G401.6 (cell line): Measurements from ENCODE around the gene SRSF4.
A peak's percentile ranks its signal among the peaks of the same experiment; 100 is the strongest.
"Not testable (repeated sequence)": the region's sequence is repeated elsewhere in the genome, so short reads cannot be mapped to it uniquely, and the experiment has no call there.

Source experiments
- FAIRE-seq: peaks from 2 replicates; lab custom pipeline; 2012; peaks lifted over from hg19 to GRCh38; lab: Jason Lieb, UNC

Gene SRSF4

GRCh38 chr1:29181413-29182225 is at the start of gene SRSF4:
Gene SRSF4, minus strand, starts transcription at chr1:29181900. Its CDS starts 148 bp downstream, at chr1:29181752.
- FAIRE-seq: peak; percentile 95

DNA sequence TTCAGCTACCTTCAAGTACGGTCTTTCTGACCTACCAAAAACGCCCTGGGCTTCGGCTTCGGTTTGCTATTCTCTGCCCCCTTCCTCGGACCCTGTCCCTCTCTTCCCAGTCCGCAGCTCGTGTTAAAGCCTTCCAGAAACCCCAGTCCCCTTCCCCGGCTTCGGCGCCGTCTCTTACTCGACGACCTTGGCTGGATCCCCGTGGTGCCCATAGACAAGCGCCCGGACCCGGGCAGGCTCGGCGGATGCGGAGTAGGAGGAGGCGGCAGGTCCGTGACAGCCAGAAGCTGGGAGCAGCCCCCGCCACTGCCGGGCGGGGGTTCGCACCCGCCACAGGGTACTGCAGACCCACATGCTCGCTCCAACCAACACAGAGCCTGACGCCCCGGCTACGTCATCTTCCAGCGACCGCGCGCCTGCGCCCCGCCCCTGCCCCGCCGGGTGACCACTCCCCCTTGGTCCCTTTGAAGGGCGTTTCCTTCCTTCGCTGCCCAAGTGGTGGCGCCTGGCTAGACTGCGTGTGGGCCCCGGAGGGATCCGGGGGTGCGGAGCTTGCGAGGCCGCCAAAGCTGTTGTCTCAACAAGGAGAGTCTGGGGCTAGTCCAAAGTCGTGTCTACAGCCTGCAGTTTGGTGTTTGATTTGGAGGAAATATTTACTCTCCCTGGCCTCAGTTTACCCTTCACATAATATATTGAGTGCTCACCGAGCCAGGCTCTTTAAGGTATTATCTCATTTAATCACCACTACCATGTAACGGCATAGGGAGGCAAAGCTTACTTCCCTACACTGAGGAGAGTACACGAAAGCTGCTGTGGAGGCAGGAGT is 49.1 kb upstream of the SRSF4 start, which contains the start of gene MECR:
Gene MECR (minus strand): TSS at position 382 of the 826 bp plus-strand sequence. CDS start 28 bp downstream, at position 354.
- FAIRE-seq: peak; percentile 87

DNA sequence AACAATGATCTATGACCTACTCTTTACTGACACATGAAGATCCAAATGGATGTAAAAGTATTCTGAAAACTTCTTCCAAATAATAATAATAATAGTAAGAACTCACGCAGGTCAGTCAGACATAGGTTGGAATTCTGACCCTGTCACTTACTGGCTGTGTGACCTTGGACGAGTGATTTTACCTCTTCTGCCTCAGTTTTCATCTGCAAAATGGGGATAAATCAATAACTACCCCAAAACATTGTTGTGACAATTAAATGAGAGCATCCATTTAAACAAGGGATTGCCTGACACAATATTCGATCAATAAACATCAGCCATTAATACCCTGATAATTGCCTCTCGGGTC is 48.5 kb upstream of the SRSF4 start:
- no peak for FAIRE-seq

GRCh38 chr1:29227511-29227910 is 45.8 kb upstream of the SRSF4 start:
- FAIRE-seq: no peak

GRCh38 chr1:29225361-29225760 is 43.7 kb upstream of the SRSF4 start:
- no peak for FAIRE-seq

DNA sequence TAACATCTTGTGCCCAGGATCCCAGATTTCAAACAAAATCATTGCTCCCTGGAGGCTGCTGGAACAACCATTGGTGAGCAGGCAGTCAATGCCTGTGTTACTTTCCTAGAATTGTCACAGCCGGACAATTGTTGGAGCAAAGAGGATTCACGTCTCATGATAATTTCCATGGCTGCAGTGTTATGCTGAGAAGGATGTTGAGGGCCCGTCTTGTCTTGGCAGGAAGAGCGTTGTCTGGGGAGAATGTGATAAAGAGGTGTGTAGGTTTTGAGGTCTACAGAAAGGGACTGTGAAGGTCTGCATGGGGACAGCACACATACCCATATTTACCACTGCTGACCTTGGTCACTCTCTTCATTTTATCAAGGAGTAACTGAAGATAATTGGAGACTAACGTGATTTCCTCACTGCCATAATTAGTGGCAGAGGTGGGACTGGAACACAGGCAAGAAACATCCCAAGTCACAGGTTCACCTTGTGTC is 42.7 kb upstream of the SRSF4 start:
- no peak for FAIRE-seq

DNA sequence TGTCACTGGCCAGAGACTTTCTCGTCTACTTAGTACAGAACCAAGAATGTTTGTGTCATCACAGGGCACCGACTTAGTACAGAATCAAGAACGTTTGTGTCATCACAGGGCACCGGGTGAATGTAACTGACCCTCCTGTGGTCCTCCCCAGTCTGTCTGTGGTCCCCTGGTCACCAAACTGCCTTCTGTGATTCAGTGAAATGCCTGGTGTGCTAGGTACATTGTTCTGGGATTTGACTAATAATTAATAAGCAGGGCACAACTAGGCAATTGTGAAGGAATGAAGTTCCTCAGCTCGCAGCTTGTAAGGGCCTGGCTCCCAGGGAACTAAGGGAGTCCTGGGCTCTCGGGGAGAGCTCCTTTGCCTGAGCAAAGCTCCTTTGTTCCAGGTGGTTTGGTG is 41.8 kb upstream of the SRSF4 start:
- no peak for FAIRE-seq

- no peak for FAIRE-seq
These were observed 41.0 kb upstream of the SRSF4 start for GRCh38 chr1:29222686-29223085.

DNA sequence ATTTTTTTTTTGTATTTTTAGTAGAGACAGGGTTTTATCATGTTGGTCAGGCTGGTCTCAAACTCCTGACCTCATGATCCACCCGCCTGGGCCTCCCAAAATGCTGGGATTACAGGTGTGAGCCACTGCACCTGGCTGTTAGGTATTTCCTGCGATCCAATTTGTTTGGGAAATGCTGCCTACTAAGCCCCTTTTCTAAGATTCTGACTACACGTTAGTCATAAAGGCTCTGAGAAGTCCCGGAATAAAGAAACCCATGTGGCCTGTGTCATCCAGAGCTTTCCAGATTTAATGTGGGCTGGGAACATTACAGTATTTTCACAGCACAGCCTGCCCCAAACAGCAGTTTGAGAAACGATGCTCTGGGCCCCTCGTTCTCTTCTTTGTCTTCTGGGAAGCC is 40.6 kb upstream of the SRSF4 start:
- FAIRE-seq: not testable (repeated sequence)

DNA sequence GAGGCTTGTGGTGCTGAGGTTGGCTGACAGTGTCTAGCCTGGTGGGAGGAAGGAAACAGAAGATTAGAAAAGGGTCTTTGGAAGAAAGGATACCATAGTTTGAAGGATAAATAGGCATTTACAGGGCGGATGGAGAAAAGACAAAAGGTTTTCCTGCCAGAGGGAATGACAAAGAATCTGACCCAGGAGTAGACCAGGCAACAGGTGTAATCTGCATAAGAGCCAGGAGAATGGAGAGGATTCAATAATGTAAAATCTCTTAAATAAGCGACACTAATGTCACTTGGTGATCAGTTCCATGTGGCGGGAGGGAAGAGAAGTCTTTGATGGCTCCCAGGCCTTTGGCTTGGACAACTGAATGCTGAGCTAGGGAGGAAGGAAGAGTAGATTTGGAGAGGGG is 39.6 kb upstream of the SRSF4 start:
- no peak for FAIRE-seq

DNA sequence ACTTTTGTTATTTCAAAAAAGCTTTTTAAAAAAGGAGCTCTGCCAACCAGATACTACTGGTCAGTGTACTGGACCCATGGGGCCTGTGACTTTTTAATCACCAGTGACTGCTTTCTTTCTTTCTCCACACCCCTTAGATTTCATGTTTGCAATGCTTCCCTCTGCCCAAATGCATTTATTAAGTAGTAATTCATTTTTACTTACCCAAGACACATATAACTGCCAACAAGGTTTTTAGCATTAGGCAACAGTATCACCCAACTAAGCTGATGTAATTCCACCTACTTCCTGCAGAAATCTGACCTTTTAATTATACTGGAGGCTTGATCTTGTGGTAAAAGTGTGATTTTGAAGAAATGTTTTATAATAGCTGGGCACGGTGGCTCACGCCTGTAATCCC is 36.5 kb upstream of the SRSF4 start:
- no peak for FAIRE-seq

DNA sequence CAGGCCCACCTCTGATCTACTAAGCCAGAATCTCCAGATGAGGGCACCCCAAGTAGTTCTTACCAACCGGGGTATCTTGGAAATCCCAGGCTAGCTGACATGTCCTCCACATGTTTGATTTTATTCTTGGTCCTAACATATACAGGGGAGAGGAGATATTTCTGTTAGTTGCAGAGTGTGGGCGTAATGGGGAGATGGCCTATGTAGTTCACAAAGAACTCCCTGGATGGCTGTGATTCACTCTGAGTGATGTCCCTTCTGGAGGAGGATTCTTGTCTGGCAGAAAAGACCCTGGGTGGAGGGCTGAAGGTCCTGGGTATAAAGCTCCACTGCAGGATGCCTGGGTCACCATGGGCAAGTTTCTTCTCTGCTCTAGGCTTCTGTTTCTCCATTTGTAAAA is 35.9 kb upstream of the SRSF4 start:
- FAIRE-seq: no peak

DNA sequence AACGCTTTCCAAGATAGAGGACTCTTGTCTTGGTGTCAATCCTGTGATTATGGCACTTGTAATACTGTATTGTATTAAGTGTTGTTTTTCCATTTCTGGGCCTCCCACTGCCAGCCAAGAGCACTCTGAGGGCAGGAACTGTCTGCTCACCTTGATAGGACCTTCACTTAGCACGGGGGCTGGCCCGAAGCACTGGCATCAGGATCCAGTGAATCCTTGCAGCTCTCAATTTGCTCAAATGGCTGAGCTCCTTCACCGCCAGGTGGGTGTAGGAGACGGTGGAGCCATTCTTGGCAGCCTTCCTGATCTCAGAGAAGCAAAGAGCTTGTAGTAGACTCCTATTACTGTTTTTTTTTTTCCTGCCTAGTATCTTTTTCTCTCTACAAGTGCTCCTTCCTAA is 31.4 kb upstream of the SRSF4 start:
- FAIRE-seq: no peak

DNA sequence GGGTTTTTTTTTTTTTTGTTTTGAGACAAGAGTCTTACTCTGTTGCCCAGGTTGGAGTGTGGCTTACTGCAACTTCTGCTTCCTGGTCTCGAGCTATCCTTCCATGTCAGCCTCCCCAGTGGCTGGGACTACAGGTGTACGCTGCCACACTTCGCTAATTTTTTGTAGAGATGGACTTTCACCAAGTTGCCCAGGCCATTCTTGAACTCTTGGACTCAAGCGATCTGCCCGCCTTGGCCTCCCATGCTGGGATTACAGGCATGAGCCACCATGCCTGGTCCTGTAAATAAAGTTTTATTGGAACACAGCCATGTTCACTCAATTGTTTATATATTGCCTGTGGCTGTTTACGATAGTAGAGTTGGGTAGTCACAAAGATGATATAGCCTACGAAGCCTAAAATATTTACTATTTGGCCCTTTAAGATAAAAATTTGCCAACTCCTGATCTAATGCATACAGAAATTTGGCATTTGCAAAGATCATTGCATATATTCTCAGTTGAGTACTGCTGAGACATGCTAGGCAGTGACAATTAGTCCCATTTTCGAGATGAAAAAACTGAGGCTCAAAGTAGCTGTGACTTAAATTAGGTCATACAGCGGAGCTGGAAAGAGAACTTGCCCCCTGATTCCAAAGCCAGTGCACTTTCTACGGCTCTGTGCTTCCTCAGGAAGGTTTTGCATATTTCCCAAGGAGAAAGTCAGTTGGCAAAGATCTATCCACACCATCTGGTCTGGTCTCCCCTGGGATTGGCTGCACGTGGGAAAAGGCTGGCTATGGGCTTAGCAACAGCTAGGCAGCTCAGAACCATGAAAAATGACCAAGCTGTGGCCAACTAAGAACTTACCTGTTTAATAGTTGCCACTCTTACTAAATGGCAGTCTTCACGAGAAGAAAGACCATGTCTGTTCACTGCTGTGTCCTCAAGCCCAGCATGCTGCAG is 29.7 kb upstream of the SRSF4 start:
- no peak for FAIRE-seq

DNA sequence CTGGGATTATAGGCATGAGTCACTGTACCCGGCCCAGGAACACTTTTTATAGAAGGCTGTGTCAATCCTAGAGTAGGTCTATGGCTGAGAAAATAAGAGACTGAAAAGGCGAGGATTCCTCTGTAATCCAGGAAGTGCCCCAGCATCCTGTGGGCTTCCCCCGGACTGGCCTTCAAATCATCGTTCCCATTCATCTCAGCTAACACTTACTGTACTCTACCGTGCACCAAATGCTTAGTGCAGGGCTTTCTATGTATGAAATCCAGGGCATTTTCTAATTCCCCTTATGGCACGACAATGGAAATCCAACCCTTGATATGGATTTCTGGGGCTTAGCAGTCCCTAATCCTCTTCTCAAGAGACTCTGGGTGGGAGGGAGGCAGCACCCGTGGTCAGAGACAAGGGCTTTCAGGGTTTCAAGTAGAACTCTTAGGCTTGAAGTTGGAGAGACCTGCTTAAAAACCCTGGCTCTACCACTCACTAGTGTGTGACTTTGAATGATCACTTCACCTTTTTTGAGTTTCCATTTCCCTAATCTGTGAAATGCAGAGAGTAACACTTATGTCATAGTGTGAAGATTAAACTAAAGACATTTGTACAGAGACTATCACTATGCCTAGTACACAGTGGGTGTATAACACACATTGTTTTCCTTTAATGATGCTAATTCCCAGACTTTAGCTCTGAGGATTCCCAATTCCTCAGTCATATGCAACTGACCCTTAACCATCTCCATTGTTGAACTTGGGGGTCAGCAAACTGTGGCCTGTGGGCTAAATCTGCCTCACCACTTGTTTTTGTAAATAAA is 28.8 kb upstream of the SRSF4 start:
- no peak for FAIRE-seq

DNA sequence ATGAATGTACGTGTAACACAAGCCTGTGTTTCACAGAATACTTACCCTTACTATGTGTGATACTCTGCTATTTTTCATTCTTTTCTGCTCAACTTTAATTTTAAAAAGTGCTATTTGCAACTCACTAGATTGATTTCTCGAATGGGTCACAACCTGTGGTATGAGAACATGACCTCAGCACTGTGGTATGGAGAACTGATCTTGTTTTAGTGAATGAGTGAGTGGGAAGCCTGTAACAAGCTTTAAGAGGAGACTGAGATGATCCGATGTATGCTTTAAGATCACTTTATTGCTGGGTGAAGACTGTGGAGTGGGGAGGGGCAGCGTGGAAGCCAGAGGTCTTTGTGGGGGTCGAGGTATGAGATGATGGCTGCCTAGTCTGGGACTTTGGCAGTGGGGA is 27.5 kb upstream of the SRSF4 start:
- FAIRE-seq: no peak

DNA sequence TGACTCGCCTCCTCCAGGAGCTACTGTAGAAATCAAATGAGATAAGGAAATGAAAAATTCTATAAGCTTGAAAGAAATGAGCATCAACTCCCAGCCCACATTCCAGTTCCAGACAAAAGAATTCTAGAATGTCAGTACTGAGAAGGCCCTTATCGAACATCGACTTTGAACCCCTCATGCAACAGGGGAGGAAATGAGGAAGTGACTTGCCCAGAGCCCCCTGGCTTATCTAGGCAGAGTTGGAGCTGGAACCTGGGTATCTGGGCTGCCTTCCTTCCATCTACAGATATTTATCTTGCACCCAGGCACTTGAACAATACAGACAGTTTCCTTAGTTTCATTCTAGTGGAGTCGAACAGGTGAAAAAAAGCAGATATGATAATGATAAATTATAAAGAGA is 26.7 kb upstream of the SRSF4 start:
- FAIRE-seq: no peak

DNA sequence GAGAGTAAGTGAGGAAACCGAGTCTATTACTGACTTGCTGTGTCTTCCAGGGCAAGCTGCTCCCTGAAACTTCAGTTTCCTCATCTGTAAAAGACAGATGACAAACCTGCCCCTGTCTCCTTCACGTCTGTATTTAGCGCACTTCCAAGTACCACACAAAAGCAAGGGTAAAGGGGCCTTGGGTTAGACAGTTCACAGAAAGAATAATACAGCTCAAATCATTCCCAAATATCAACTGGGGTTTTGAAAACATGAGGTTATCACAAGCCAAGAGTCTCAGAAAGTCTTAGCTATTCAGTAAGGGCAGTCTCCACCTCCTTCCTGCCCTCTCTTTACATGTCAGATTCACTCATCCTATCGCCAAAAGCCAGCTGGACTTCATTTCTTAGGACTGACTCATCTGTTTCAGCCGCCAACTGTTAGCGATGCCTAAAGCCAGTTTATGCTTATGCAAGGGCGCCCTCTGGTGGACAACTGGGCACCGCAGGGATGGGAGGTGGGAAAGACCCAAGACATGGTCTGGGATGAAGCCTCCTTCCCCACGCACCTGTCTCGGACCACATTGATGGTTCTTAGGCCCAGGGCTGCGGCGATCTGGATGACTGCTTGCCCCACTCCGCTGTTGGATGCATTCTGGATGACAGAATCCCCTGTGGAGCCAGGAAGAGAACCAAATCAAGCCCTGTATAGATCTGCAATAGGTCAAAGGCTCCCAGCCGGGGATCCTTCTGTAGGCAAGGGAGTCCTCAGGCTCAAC is 21.1 kb upstream of the SRSF4 start:
- FAIRE-seq: peak; percentile 98

DNA sequence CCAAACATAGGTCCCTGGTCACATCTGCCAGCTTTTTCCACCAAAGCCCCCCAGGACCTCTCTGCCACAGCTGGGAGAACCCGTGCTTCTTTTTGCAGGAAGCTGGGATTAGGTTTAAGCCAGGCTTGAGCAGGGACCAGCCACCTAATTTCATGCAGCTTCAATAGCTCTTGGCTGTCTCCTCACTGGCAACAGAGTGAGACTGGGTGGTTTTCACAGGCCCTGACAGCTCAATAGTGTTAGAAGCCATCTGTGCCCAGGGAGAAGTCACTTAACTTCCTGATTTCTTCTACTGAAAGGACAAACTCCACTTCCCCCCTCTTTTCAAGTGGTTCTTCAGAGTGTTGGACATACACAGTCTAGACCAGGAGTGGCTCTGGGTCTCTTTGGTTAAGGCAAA is 20.4 kb upstream of the SRSF4 start:
- no peak for FAIRE-seq

- FAIRE-seq: no peak
These were observed 19.9 kb upstream of the SRSF4 start for GRCh38 chr1:29201595-29202051.
